Kidney (tissue), 14 donors: Measurements from ENCODE around the gene GAPT. TPM values are rescaled to one million over a fixed set of nuclear protein-coding genes. Genes with fewer than 3 reads are reported as not detected.
A peak's percentile ranks its signal among the peaks of the same experiment; 100 is the strongest.

Experiments
- DNase-seq, 5 donors: peaks; one replicate each; pipeline ENCODE4 v3.0.0-alpha.2; 2013 to 2020
- FAIRE-seq: peaks from 2 replicates; lab custom pipeline; 2012; peaks lifted over from hg19 to GRCh38; lab: Jason Lieb, UNC
- H3K27ac ChIP-seq, 2 donors: one replicate each; pipeline ENCODE4 v1.7.0; 2013; ENCODE audit warnings: low read depth in 2 of 2, low read length in 2 of 2, inconsistent platforms in 1 of 2
- H3K27me3 ChIP-seq: one replicate; pipeline ENCODE4 v1.7.1; 2013; ENCODE audit warnings: low read length, inconsistent platforms; ENCODE audit not compliant: control insufficient read depth, insufficient read depth
- H3K36me3 ChIP-seq, 3 donors: one replicate each; pipeline versions ENCODE4 v1.7.0 to v1.7.1; 2013; ENCODE audit warnings: low read length in 3 of 3, control low read depth in 1 of 3, inconsistent platforms in 1 of 3; ENCODE audit not compliant: insufficient read depth in 3 of 3, control insufficient read depth in 2 of 3
- H3K4me1 ChIP-seq, 3 donors: one replicate each; pipeline versions ENCODE4 v1.7.0 to v1.7.1; 2013; ENCODE audit warnings: low read length in 3 of 3, inconsistent platforms in 1 of 3, low read depth in 1 of 3; ENCODE audit not compliant: control insufficient read depth in 2 of 3, insufficient read depth in 2 of 3
- H3K4me3 ChIP-seq, 3 donors: one replicate each; pipeline versions ENCODE4 v1.7.0 to v1.8.1; 2013; ENCODE audit warnings: low read length in 3 of 3, control low read depth in 1 of 3, inconsistent platforms in 1 of 3
- H3K9ac ChIP-seq, 3 donors: one replicate each; pipeline versions ENCODE4 v1.7.0 to v1.7.1; 2013; ENCODE audit warnings: low read length in 3 of 3, control low read depth in 1 of 3, inconsistent platforms in 1 of 3
- H3K9me3 ChIP-seq, 3 donors: one replicate each; pipeline versions ENCODE4 v1.7.0 to v1.7.1; 2013; ENCODE audit warnings: low read length in 3 of 3, control low read depth in 1 of 3, inconsistent platforms in 1 of 3; ENCODE audit not compliant: control insufficient read depth in 2 of 3, insufficient read depth in 1 of 3
- intact Hi-C: fragments of 100-400 bp; cut with DNase I; formaldehyde crosslinking; loops from one replicate; pipeline ENCODE4 v1.11.1; 2022
- polyA plus RNA-seq: library from polyadenylated mRNA; stranded (reverse); fragments of 350-450 nt; fragmentation: Illumina TruSeq; extraction: RNeasy Lipid Tissue Mini Kit (QIAGEN cat#74804); gene quantifications from one replicate; pipeline ENCODE4 v1.2.3, GENCODE V29; 2014; ENCODE audit warnings: low read depth, low replicate concordance; ENCODE audit not compliant: insufficient read depth
- total RNA-seq: library from RNA; stranded (reverse); fragmentation: NEBNext Ultra II Directional; extraction: Animal tissue kit (Norgen Biotek cat#: 25700); gene quantifications from one replicate; pipeline ENCODE4 v1.2.1, GENCODE V29; 2021
- TF ChIP-seq, protein P1 (sequence below): IDR thresholded peaks from 3 replicates; pipeline ENCODE4 v1.5.1; 2012; ENCODE audit warnings: mild to moderate bottlenecking, moderate library complexity, borderline replicate concordance; ENCODE audit not compliant: insufficient read depth; ENCODE audit errors: extremely low read depth
- donor health status: control.
- donor health status: control.
- donor health status: control.
- donor health status: control.
- donor health status: control.
- donor health status: DM: yes; HTN: yes; CAD: no.
- donor health status: Normal renal cell carcinoma (clear cell type).

GAPT gene
- total and polyA plus RNA-seq, 2 donors from 2014 or later: 0.32 to 3.9 TPM

DNA sequence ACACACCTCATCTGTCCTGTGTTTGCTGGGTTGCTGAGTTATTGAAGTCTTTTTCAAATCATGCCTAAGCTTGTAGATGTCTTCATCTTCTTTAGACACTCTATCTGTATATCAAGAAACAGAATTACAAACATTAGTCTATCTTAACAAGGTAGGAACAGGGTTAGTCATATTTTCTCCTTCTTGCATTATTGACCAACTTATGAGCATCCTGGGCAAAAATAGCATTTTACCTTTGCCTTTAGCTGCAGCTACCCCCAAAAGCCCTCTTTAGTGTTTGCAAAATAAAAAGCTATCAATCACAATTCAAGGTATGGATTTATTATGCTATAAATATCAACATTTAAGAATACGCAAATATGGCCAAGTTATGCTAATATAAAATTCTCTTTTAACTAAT is 34.7 kb upstream of the GAPT start:
- no peaks in the 10 kb centered on the region for H3K27me3 ChIP-seq
- H3K9ac ChIP-seq: peak overlapping the region in 1 of 3 donors; percentile 0
- H3K4me3 ChIP-seq: peak overlapping the region in 2 of 3 donors; percentile 43 to 67
- no peaks in the 10 kb centered on the region for H3K9me3 ChIP-seq
- TF ChIP-seq, protein P1, sequence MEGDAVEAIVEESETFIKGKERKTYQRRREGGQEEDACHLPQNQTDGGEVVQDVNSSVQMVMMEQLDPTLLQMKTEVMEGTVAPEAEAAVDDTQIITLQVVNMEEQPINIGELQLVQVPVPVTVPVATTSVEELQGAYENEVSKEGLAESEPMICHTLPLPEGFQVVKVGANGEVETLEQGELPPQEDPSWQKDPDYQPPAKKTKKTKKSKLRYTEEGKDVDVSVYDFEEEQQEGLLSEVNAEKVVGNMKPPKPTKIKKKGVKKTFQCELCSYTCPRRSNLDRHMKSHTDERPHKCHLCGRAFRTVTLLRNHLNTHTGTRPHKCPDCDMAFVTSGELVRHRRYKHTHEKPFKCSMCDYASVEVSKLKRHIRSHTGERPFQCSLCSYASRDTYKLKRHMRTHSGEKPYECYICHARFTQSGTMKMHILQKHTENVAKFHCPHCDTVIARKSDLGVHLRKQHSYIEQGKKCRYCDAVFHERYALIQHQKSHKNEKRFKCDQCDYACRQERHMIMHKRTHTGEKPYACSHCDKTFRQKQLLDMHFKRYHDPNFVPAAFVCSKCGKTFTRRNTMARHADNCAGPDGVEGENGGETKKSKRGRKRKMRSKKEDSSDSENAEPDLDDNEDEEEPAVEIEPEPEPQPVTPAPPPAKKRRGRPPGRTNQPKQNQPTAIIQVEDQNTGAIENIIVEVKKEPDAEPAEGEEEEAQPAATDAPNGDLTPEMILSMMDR: no peak
- peaks cover 0 to 3% (median 0%) of the 10 kb centered on the region in 3 donors for H3K4me1 ChIP-seq
- DNase-seq: no peak
- intact Hi-C loops: no loop called here
- no peak overlapping the region for H3K27ac ChIP-seq
- peaks cover 10 to 21% (median 12%) of the 10 kb centered on the region in 3 donors for H3K36me3 ChIP-seq
- no peak for FAIRE-seq

DNA sequence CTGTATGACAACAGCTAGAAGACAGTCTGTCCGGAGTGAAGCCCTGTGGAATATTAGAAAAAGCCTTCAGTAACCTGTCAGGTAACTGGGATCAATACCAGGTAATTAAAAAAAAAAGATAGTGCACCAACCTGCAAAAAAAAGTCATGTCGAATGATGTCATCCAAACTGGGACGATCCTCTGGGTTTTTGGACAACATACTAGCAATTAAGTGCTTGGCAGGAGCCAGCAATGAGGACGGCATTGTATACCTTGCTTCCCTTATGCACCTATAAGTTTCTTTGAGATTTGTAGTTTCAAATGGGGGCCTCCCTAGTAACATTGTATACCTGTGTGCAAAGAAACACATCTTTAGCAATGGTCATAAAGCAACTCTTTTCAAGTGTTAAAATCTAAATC is 34.2 kb upstream of the GAPT start:
- no peak for DNase-seq
- H3K27ac ChIP-seq: no peak overlapping the region
- H3K4me3 ChIP-seq: peak overlapping the region; percentile 22 to 67 (median 38)
- FAIRE-seq: no peak
- intact Hi-C loops: no loop called here
- peak overlapping the region in 1 of 3 donors; percentile 83 for H3K9ac ChIP-seq
- H3K27me3 ChIP-seq: no peaks in the 10 kb centered on the region
- H3K9me3 ChIP-seq: no peaks in the 10 kb centered on the region
- peaks cover 0 to 3% (median 0%) of the 10 kb centered on the region in 3 donors for H3K4me1 ChIP-seq
- H3K36me3 ChIP-seq: peaks cover 10 to 21% (median 12%) of the 10 kb centered on the region in 3 donors
- TF ChIP-seq, protein P1: no peak

DNA sequence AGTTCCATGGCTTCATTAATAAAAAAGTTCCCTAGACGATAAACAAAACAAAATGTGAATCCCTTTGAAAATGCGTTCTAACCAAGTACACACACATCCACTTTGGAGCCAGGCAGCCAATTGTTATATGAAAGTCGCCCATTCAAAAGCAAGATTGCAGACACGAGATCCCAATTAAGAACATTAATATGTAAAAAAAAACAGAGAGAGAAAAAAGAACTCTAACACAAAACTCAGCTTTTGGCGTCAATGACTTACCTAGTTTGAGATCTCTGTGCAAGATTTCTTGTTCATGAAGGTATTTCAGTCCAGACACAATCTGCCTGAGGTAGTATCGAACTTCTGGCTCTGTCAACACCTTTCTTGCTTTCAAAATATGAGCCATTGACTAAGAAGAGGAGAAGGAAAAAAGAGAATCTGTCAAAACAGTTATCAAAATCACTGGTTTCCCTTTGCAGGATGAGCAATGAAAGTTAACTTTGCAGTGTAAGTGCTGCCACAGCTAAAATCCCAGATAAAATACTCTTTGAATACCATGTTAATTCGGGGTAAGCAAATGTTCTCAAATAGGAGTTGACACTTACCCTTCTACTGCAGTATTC is 33.0 kb upstream of the GAPT start:
- Histone ChIP-seq H3K27ac (no peak overlapping the region), H3K9ac (peak overlapping the region in 2 of 3 donors; percentile 70 to 83), H3K4me1 (peaks cover 0 to 3% (median 0%) of the 10 kb centered on the region in 3 donors), H3K4me3 (peak overlapping the region; percentile 67 to 81 (median 74)), H3K36me3 (peaks cover 10 to 21% (median 12%) of the 10 kb centered on the region in 3 donors), H3K27me3 (no peaks in the 10 kb centered on the region), H3K9me3 (no peaks in the 10 kb centered on the region)
- FAIRE-seq: no peak
- no peak for DNase-seq
- intact Hi-C loops: no loop called here
- TF ChIP-seq, protein P1: no peak
